Left ventricle myocardium inferior (tissue), 1 donor: ENCODE measurements around the gene GRK1. TPM values are rescaled to one million over a fixed set of nuclear protein-coding genes. Genes with fewer than 3 reads are reported as not detected.

Experiments used
- DNase-seq: peaks from one replicate; pipeline ENCODE4 v3.0.0-alpha.2; 2020
- H3K27ac ChIP-seq: fragments of 200-600 bp; replicated peaks from 2 replicates; pipeline ENCODE4 v1.8.0; 2021
- H3K27me3 ChIP-seq: fragments of 200-600 bp; 2 replicates; pipeline ENCODE4 v1.8.0; 2021; ENCODE audit warnings: low read depth
- H3K36me3 ChIP-seq: fragments of 200-600 bp; 2 replicates; pipeline ENCODE4 v1.8.0; 2021
- H3K4me1 ChIP-seq: fragments of 200-600 bp; 2 replicates; pipeline ENCODE4 v1.8.0; 2021
- H3K4me3 ChIP-seq: fragments of 200-600 bp; 2 replicates; pipeline ENCODE4 v1.8.0; 2021; ENCODE audit warnings: mild to moderate bottlenecking, moderate library complexity
- H3K9me3 ChIP-seq: fragments of 200-600 bp; replicated peaks from 2 replicates; pipeline ENCODE4 v1.8.0; 2021
- CTCF ChIP-seq: fragments of 200-600 bp; IDR thresholded peaks from 2 replicates; pipeline ENCODE4 v1.8.0; 2021; ENCODE audit warnings: antibody characterized with exemption, mild to moderate bottlenecking, borderline replicate concordance
- intact Hi-C: fragments of 100-400 bp; cut with micrococcal nuclease; formaldehyde crosslinking; loops from one replicate; pipeline ENCODE4 v1.11.0; 2022
- total RNA-seq: library from RNA; stranded (reverse); fragmentation: NEBNext Ultra II Directional; extraction: Animal tissue kit (Norgen Biotek cat#: 25700); gene quantifications from one replicate; pipeline ENCODE4 v1.2.1, GENCODE V29; 2021
- donor health status: DM: no; HTN: yes; CAD: no; lungs with severe emphysema.

The GRK1 gene
- total RNA-seq, 1 donor from 2014 or later: 0.85 TPM

- H3K4me3 ChIP-seq: no peak overlapping the region
- intact Hi-C loops: no loop called here
- no peaks in the 10 kb centered on the region for H3K9me3 ChIP-seq
- H3K4me1 ChIP-seq: peaks cover 10% of the 10 kb centered on the region
- no peak for TF ChIP-seq CTCF
- H3K36me3 ChIP-seq: no peaks in the 10 kb centered on the region
- DNase-seq: peak; percentile 9
- peaks cover 4% of the 10 kb centered on the region for H3K27me3 ChIP-seq
- no peak overlapping the region for H3K27ac ChIP-seq
These were observed 14.4 kb upstream of the GRK1 start for GRCh38 chr13:113652404-113653263.

GRCh38 chr13:113653264-113654174 lies 13.5 kb upstream of the GRK1 start:
- no peak for TF ChIP-seq CTCF
- no peak overlapping the region for H3K4me3 ChIP-seq
- intact Hi-C loops: no loop called here
- H3K9me3 ChIP-seq: no peaks in the 10 kb centered on the region
- H3K4me1 ChIP-seq: peaks cover 5% of the 10 kb centered on the region
- no peak overlapping the region for H3K27ac ChIP-seq
- peaks cover 12% of the 10 kb centered on the region for H3K27me3 ChIP-seq
- peak; percentile 7 for DNase-seq
- no peaks in the 10 kb centered on the region for H3K36me3 ChIP-seq

- Histone ChIP-seq H3K9me3 (no peaks in the 10 kb centered on the region), H3K4me1 (peaks cover 5% of the 10 kb centered on the region), H3K36me3 (no peaks in the 10 kb centered on the region), H3K27me3 (peaks cover 16% of the 10 kb centered on the region), H3K27ac (no peak overlapping the region), H3K4me3 (no peak overlapping the region)
- TF ChIP-seq CTCF: no peak
- intact Hi-C loops: no loop called here
- no peak for DNase-seq
These were observed 12.9 kb upstream of the GRK1 start for GRCh38 chr13:113654175-113654560.

- Histone ChIP-seq H3K27me3 (peaks cover 16% of the 10 kb centered on the region), H3K27ac (no peak overlapping the region), H3K9me3 (no peaks in the 10 kb centered on the region), H3K4me1 (no peaks in the 10 kb centered on the region), H3K36me3 (no peaks in the 10 kb centered on the region), H3K4me3 (no peak overlapping the region)
- no peak for TF ChIP-seq CTCF
- intact Hi-C loops: no loop called here
- DNase-seq: peak; percentile 13
These were observed 12.3 kb upstream of the GRK1 start for GRCh38 chr13:113654591-113655345.
